ENCODE results near the gene EPC1. TPM values are rescaled to one million over a fixed set of nuclear protein-coding genes. Genes with fewer than 3 reads are reported as not detected.
"Not testable (repeated sequence)": the region's sequence is repeated elsewhere in the genome, so short reads cannot be mapped to it uniquely, and the experiment has no call there.

EPC1 gene, protein sequence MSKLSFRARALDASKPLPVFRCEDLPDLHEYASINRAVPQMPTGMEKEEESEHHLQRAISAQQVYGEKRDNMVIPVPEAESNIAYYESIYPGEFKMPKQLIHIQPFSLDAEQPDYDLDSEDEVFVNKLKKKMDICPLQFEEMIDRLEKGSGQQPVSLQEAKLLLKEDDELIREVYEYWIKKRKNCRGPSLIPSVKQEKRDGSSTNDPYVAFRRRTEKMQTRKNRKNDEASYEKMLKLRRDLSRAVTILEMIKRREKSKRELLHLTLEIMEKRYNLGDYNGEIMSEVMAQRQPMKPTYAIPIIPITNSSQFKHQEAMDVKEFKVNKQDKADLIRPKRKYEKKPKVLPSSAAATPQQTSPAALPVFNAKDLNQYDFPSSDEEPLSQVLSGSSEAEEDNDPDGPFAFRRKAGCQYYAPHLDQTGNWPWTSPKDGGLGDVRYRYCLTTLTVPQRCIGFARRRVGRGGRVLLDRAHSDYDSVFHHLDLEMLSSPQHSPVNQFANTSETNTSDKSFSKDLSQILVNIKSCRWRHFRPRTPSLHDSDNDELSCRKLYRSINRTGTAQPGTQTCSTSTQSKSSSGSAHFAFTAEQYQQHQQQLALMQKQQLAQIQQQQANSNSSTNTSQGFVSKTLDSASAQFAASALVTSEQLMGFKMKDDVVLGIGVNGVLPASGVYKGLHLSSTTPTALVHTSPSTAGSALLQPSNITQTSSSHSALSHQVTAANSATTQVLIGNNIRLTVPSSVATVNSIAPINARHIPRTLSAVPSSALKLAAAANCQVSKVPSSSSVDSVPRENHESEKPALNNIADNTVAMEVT
- total RNA-seq (2014; rRNA removed; shearing (Covaris generic)) (12.5 and 19.1 TPM in 2 replicates), polyA plus RNA-seq (2016; fragmentation: Nextera tagmentation; extraction: Ambion mirVana) (10.6 and 10.7 TPM in 2 replicates)

DNA sequence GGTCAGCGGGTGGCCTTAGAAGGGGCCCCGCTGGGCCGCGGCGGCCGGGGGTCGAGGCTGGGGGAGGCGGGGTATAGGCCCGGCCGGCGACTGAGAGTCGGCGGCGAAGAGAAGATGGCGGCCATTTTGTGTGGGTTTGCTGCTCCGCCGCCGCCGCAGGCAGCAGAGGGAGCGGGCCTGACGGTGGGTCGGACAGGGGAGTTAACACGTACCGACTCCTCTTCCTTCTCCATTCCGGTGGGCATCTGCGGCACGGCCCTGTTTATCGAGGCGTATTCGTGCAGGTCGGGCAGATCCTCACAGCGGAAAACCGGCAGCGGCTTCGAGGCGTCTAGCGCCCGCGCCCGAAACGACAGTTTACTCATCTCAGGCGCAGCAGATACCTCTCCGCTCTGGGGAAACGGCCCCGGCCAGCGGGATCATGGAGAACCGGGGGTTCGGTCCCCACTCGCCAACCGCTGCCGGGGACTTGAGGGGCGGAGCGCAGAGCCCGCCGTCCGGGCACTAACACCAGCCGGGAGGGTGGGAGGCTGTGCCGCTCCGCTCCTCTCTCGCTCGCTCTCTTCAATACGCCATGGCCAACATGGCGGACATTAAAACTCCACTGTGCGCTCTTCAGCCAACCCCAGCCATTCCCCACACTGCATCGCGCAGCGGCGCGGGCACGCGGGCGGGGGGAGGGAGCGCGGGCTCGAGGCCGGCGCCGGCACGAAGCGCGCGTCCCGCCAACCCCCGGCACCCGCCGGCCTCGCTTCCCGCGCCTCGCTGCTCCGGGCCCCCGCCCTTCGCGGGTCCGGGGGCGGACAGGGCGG, at the start of gene EPC1:
Gene EPC1, minus strand, starts transcription at position 608 of the 812 bp plus-strand sequence. Its CDS starts 243 bp downstream, at position 365.
- Histone ChIP-seq H2AFZ (peak within 1 kb of the TSS; percentile 82), H3K4me3 (peak within 1 kb of the TSS; percentile 97), H3K36me3 (ENCODE audit: low read depth) (peaks cover 10% of the 10 kb centered on the region), H4K20me1 (ENCODE audit: insufficient read depth) (peaks cover 30% of the 10 kb centered on the region), H3F3A (ENCODE audit: insufficient read depth) (peaks cover 14% of the 10 kb centered on the region), H3K27ac (peak within 1 kb of the TSS; percentile 100), H3K9me3 (ENCODE audit: low read depth) (no peaks in the 10 kb centered on the region), H3K9me2 (ENCODE audit: insufficient read depth) (no peaks in the 10 kb centered on the region), H3K79me2 (ENCODE audit: insufficient read depth) (peaks cover 85% of the 10 kb centered on the region), H3K4me1 (ENCODE audit: insufficient read depth) (peaks cover 25% of the 10 kb centered on the region), H3K9ac (peak within 1 kb of the TSS; percentile 100), H3K4me2 (ENCODE audit: unreplicated experiment) (peak within 1 kb of the TSS; percentile 100), H3K27me3 (replicated peaks; ENCODE audit: insufficient read depth) (no peaks in the 10 kb centered on the region)
- WGBS, 2 experiments (ENCODE audit: low coverage in 1 of 2, low lambda C conversion rate in 2 of 2, missing lambda C conversion rate in 2 of 2) = 0 to 2% methylated on average over 44 to 75 of the region's 97 CpGs
- in situ Hi-C loops (cut with MboI) = no loop called here
- TF ChIP-seq EZH2 (IDR thresholded peaks at IDR 0.05; ENCODE audit: insufficient read depth, poor library complexity, severe bottlenecking) (no peak), EZH2phosphoT487 (IDR thresholded peaks at IDR 0.05; ENCODE audit: insufficient read depth, low read depth) (no peak)
- DNase-seq = peak; percentile 94

DNA sequence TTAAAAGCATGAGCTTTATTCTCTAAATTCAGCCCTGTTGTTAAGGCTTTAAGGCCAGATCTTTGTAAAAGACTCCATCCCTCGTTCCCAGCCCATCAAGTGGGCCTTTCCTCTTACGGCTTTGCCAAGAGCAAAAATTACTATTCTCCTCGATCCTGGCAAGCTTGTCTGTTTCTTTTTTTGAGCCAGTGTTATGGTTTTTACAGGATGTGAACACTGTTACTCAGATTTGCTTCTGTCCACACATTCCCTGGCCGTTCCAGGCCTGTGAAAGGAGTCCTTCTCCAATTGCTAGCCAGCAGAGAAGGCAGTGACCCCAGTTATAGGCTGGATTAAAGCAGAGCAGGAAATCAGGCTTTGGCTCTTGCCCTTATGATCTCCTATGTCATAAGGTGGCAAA, 47.0 kb upstream of the EPC1 start:
- Histone ChIP-seq H3F3A (ENCODE audit: insufficient read depth) (no peaks in the 10 kb centered on the region), H3K9ac (no peak overlapping the region), H3K36me3 (ENCODE audit: low read depth) (no peaks in the 10 kb centered on the region), H3K4me2 (ENCODE audit: unreplicated experiment) (no peak overlapping the region), H3K9me3 (ENCODE audit: low read depth) (no peaks in the 10 kb centered on the region), H3K27me3 (replicated peaks; ENCODE audit: insufficient read depth) (no peaks in the 10 kb centered on the region), H3K79me2 (ENCODE audit: insufficient read depth) (no peaks in the 10 kb centered on the region), H4K20me1 (ENCODE audit: insufficient read depth) (no peaks in the 10 kb centered on the region), H3K27ac (no peak overlapping the region), H2AFZ (no peak overlapping the region), H3K9me2 (ENCODE audit: insufficient read depth) (no peaks in the 10 kb centered on the region), H3K4me3 (no peak overlapping the region), H3K4me1 (ENCODE audit: insufficient read depth) (no peaks in the 10 kb centered on the region)
- no peak for DNase-seq
- in situ Hi-C loops (cut with MboI) = no loop called here
- WGBS, 2 experiments (ENCODE audit: low coverage in 1 of 2, low lambda C conversion rate in 2 of 2, missing lambda C conversion rate in 2 of 2) = 63 to 65% methylated on average over 4 of the region's 4 CpGs
- no peak for TF ChIP-seq EZH2 (IDR thresholded peaks at IDR 0.05; ENCODE audit: insufficient read depth, poor library complexity, severe bottlenecking)
- no peak for TF ChIP-seq EZH2phosphoT487 (IDR thresholded peaks at IDR 0.05; ENCODE audit: insufficient read depth, low read depth)

DNA sequence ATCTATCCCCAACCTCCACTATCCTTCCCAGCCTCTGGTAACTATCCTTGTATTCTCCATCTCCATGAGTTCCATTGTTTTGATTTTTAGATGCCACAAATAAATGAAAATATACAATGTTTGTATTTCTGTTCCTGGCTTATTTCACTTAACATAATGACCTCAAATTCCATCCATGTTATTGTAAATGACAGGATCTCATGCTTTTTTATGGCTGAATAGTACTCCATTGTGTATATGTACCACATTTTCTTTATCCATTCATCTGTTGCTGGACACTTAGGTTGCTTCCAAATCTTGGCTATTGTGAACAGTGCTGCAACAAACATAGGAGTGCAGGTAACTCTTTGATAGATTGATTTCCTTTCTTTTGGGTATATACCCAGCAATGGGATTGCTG, 45.3 kb upstream of the EPC1 start:
- H4K20me1 ChIP-seq (ENCODE audit: insufficient read depth); H3K4me3 ChIP-seq; in situ Hi-C loops (cut with MboI): not testable (repeated sequence)

DNA sequence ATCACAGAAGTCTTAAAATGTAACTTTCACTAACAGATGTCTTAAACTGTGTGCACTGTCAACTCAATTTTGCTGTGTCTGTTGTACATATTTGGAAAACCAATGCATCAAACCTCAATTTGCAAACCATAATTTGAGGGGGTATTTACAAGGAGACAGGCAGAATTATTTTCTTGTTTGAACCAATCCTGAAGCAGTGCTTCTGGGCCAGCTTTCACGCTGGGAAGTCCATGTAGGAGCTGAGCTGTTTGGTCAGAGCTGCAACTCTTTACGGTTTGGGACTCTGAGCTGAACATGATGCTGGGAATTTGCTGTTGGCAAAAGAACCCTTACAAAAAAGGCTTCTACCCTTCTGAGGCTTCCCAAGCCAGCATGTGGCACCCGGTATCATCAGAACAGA, 43.2 kb upstream of the EPC1 start:
- TF ChIP-seq EZH2 (IDR thresholded peaks at IDR 0.05; ENCODE audit: insufficient read depth, poor library complexity, severe bottlenecking) = no peak
- no peak for TF ChIP-seq EZH2phosphoT487 (IDR thresholded peaks at IDR 0.05; ENCODE audit: insufficient read depth, low read depth)
- H3K9ac ChIP-seq = no peak overlapping the region
- in situ Hi-C loops (cut with MboI) = no loop called here
- no peaks in the 10 kb centered on the region for H3K36me3 ChIP-seq (ENCODE audit: low read depth)
- no peaks in the 10 kb centered on the region for H3K9me3 ChIP-seq (ENCODE audit: low read depth)
- no peaks in the 10 kb centered on the region for H3K4me1 ChIP-seq (ENCODE audit: insufficient read depth)
- DNase-seq = no peak
- H3K79me2 ChIP-seq (ENCODE audit: insufficient read depth) = no peaks in the 10 kb centered on the region
- H4K20me1 ChIP-seq (ENCODE audit: insufficient read depth) = no peaks in the 10 kb centered on the region
- H3F3A ChIP-seq (ENCODE audit: insufficient read depth) = no peaks in the 10 kb centered on the region
- 28 to 49% methylated on average over 3 of the region's 3 CpGs for WGBS, 2 experiments (ENCODE audit: low coverage in 1 of 2, low lambda C conversion rate in 2 of 2, missing lambda C conversion rate in 2 of 2)
- no peaks in the 10 kb centered on the region for H3K9me2 ChIP-seq (ENCODE audit: insufficient read depth)
- H2AFZ ChIP-seq = peak overlapping the region; percentile 38
- H3K27me3 ChIP-seq (replicated peaks; ENCODE audit: insufficient read depth) = no peaks in the 10 kb centered on the region
- H3K4me3 ChIP-seq = no peak overlapping the region
- no peak overlapping the region for H3K4me2 ChIP-seq (ENCODE audit: unreplicated experiment)
- no peak overlapping the region for H3K27ac ChIP-seq

More for the DNA sequence above, 45.3 kb upstream of the EPC1 start:
- not testable (repeated sequence) for H3K79me2 ChIP-seq (ENCODE audit: insufficient read depth); H3K9me3 ChIP-seq (ENCODE audit: low read depth); H2AFZ ChIP-seq; H3K36me3 ChIP-seq (ENCODE audit: low read depth); H3K9ac ChIP-seq; H3K4me2 ChIP-seq (ENCODE audit: unreplicated experiment); H3K27ac ChIP-seq; H3K9me2 ChIP-seq (ENCODE audit: insufficient read depth); H3K27me3 ChIP-seq (replicated peaks; ENCODE audit: insufficient read depth); H3K4me1 ChIP-seq (ENCODE audit: insufficient read depth); H3F3A ChIP-seq (ENCODE audit: insufficient read depth); DNase-seq

All from GM23248 (cell line).